Measurements from ENCODE around the gene ANK3.

DNA sequence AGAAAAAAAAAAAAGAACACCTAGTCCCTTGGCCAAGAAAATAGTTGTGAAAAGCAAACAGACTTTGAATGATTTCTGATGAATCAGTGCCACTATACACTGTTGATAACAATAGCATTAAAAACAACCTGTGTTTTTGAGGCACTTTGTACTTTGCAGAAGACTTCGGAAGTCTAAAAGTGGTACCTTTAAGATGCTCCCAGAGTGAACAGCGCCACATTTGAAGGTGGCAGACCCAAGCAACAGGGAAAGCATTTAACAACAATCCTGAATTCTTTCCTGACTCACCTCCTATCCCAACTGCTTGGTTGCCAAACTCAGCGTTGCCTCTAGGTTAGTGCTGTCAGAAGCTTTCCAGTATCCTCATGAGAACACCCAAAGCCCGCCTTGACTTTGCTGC is 380.9 kb downstream of the ANK3 start:
- TF ChIP-seq POLR2AphosphoS5 (IDR thresholded peaks at IDR 0.05) (no peak), CTCF (IDR thresholded peaks at IDR 0.05; ENCODE audit: poor library complexity, severe bottlenecking) (no peak), SMC3 (conservative IDR thresholded peaks at IDR 0.05; ENCODE audit: poor library complexity) (no peak), EZH2 (IDR thresholded peaks at IDR 0.05; ENCODE audit: borderline replicate concordance, insufficient read depth, low read length, poor library complexity, severe bottlenecking) (no peak), REST (IDR thresholded peaks at IDR 0.05; ENCODE audit: borderline replicate concordance) (no peak)
